TTC549 (cell line): ENCODE data around the gene ARNT2.
"Not testable (repeated sequence)": the region's sequence is repeated elsewhere in the genome, so short reads cannot be mapped to it uniquely, and the experiment has no call there.

Source experiments
- FAIRE-seq: peaks from 2 replicates; lab custom pipeline; 2012; peaks lifted over from hg19 to GRCh38; lab: Jason Lieb, UNC

Gene ARNT2

GRCh38 chr15:80404057-80404760 lies at the start of gene ARNT2:
Gene ARNT2, plus strand, starts transcription at chr15:80404382. Its CDS starts 134 bp downstream, at chr15:80404516.
- no peak for FAIRE-seq

GRCh38 chr15:80367094-80367493 lies 37.1 kb upstream of the ARNT2 start:
- FAIRE-seq = no peak

GRCh38 chr15:80367661-80368060 lies 36.5 kb upstream of the ARNT2 start:
- no peak for FAIRE-seq

GRCh38 chr15:80371924-80372323 lies 32.3 kb upstream of the ARNT2 start:
- no peak for FAIRE-seq

GRCh38 chr15:80374441-80374840 lies 29.7 kb upstream of the ARNT2 start:
- no peak for FAIRE-seq

- FAIRE-seq = no peak
Measured at GRCh38 chr15:80375968-80376891, 28.0 kb upstream of the ARNT2 start.

GRCh38 chr15:80379693-80380092 lies 24.5 kb upstream of the ARNT2 start:
- no peak for FAIRE-seq

GRCh38 chr15:80380154-80380553 lies 24.0 kb upstream of the ARNT2 start:
- FAIRE-seq = no peak

- FAIRE-seq = no peak
Measured at GRCh38 chr15:80382285-80382684, 21.9 kb upstream of the ARNT2 start.

- FAIRE-seq = no peak
Measured at GRCh38 chr15:80384432-80384831, 19.8 kb upstream of the ARNT2 start.

- FAIRE-seq = no peak
Measured at GRCh38 chr15:80386151-80386550, 18.0 kb upstream of the ARNT2 start.

GRCh38 chr15:80388326-80388725 lies 15.9 kb upstream of the ARNT2 start:
- no peak for FAIRE-seq

- no peak for FAIRE-seq
Measured at GRCh38 chr15:80389370-80389769, 14.8 kb upstream of the ARNT2 start.

GRCh38 chr15:80390942-80391341 lies 13.2 kb upstream of the ARNT2 start:
- FAIRE-seq = not testable (repeated sequence)

- no peak for FAIRE-seq
Measured at GRCh38 chr15:80395616-80396015, 8.6 kb upstream of the ARNT2 start.

- FAIRE-seq = no peak
Measured at GRCh38 chr15:80396096-80396495, 8.1 kb upstream of the ARNT2 start.

- FAIRE-seq = no peak
Measured at GRCh38 chr15:80399508-80399907, 4.7 kb upstream of the ARNT2 start.

GRCh38 chr15:80401456-80401855 lies 2.7 kb upstream of the ARNT2 start:
- no peak for FAIRE-seq

- no peak for FAIRE-seq
Measured at GRCh38 chr15:80402339-80402738, 1.8 kb upstream of the ARNT2 start.

- no peak for FAIRE-seq
Measured at GRCh38 chr15:80403712-80404056, 498 bp upstream of the ARNT2 start.

GRCh38 chr15:80404761-80405553 lies 775 bp downstream of the ARNT2 start:
- FAIRE-seq = no peak

GRCh38 chr15:80405554-80405850 lies 1.3 kb downstream of the ARNT2 start:
- no peak for FAIRE-seq

- FAIRE-seq = no peak
Measured at GRCh38 chr15:80405970-80406369, 1.8 kb downstream of the ARNT2 start.
